HepG2 (cell line): ENCODE measurements around the gene MAN2A1. TPM values are rescaled to one million over a fixed set of nuclear protein-coding genes. Genes with fewer than 3 reads are reported as not detected.

ENCODE experiments used
- NFYC ChIP-seq: IDR thresholded peaks from 2 replicates; pipeline ENCODE4 v1.6.1; 2016; ENCODE audit warnings: missing genetic modification reagents, missing compliant biosample characterization
- SP5 ChIP-seq: IDR thresholded peaks from 2 replicates; pipeline ENCODE4 v1.6.1; 2016; ENCODE audit warnings: low read depth, borderline replicate concordance
- TCF7L2 ChIP-seq: IDR thresholded peaks from 2 replicates; pipeline ENCODE4 v1.6.1; 2011; ENCODE audit warnings: mild to moderate bottlenecking, low read depth, low read length, moderate library complexity
- ZBTB1 ChIP-seq: sonication (generic); formaldehyde crosslinking; IDR thresholded peaks from 2 replicates; pipeline ENCODE4 v1.4.0; 2020; ENCODE audit warnings: missing genetic modification reagents, borderline replicate concordance
- ZNF224 ChIP-seq: sonication (generic); formaldehyde crosslinking; IDR thresholded peaks from 2 replicates; pipeline ENCODE4 v1.5.0; 2020; ENCODE audit warnings: mild to moderate bottlenecking, missing genetic modification reagents
- ZNF530 ChIP-seq: sonication (generic); formaldehyde crosslinking; IDR thresholded peaks from 2 replicates; pipeline ENCODE4 v1.5.0; 2020; ENCODE audit warnings: low read depth, mild to moderate bottlenecking, missing genetic modification reagents
- polyA plus RNA-seq, 8 experiments: library from polyadenylated mRNA; depleted of rRNA in 3 of 8; stranded (reverse) in 7 of 8; unstranded in 1 of 8; fragments of >200 nt; fragmentation: Illumina TruSeq in 4 of 8; extraction: Trizol in 4 of 8; gene quantifications; 2 replicates each; pipeline versions ENCODE4 v1.2.1 to v1.2.3, GENCODE V29; 2011 to 2016; ENCODE audit warnings: low read depth in 4 of 8, missing spikeins in 1 of 8, mixed read lengths in 1 of 8; ENCODE audit not compliant: insufficient read depth in 1 of 8
- total RNA-seq, 5 experiments: library from RNA; depleted of rRNA; stranded (reverse); fragments of >200 nt; fragmentation: Illumina TruSeq; extraction: Trizol; gene quantifications; 2 replicates each; pipeline ENCODE4 v1.2.3, GENCODE V29; 2016; ENCODE audit warnings: low read depth in 1 of 5
- TF ChIP-seq, protein P1 (sequence below): sonication (generic); formaldehyde crosslinking; IDR thresholded peaks from 2 replicates; pipeline ENCODE4 v1.5.0; 2020; ENCODE audit warnings: missing genetic modification reagents
- TF ChIP-seq, protein P2 (sequence below): sonication (generic); formaldehyde crosslinking; IDR thresholded peaks from 2 replicates; pipeline ENCODE4 v1.5.1; 2020; ENCODE audit warnings: mild to moderate bottlenecking, missing genetic modification reagents
- TF ChIP-seq, protein P3 (sequence below): sonication (generic); formaldehyde crosslinking; IDR thresholded peaks from 2 replicates; pipeline ENCODE4 v1.4.0; 2020; ENCODE audit warnings: mild to moderate bottlenecking, low read depth, missing genetic modification reagents
- TF ChIP-seq, protein P4 (sequence below): sonication (generic); formaldehyde crosslinking; IDR thresholded peaks from 2 replicates; pipeline ENCODE4 v1.5.0; 2020; ENCODE audit warnings: mild to moderate bottlenecking, missing genetic modification reagents
- TF ChIP-seq, protein P5 (sequence below): sonication (generic); formaldehyde crosslinking; IDR thresholded peaks from 2 replicates; pipeline ENCODE4 v1.4.0; 2020; ENCODE audit warnings: mild to moderate bottlenecking, missing genetic modification reagents

The MAN2A1 gene
- total and polyA plus RNA-seq, 2 of the 13 experiments (the other 11 are each of a cell fraction or from before 2014, with no cell fraction given), result 56.2 to 80.5 TPM

DNA sequence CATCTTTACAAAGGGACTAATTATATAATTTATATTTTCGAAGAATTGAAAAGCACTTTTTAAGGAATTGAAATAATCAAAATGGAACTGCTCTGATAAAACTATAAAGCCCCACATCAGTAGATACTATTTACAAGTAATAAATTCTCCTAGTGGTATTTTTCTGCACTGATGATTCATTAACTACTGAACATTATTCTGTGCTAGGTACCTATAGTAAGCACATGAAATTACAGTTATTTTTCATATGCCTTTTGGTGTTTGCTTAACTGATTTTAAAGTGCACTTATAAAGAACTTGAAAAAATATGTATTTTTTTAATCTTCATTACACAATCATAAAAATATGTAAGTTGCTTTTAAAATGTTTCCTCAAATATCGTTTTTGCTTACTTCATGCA lies 123.0 kb downstream of the MAN2A1 start (continued):
- TF ChIP-seq, protein P1, sequence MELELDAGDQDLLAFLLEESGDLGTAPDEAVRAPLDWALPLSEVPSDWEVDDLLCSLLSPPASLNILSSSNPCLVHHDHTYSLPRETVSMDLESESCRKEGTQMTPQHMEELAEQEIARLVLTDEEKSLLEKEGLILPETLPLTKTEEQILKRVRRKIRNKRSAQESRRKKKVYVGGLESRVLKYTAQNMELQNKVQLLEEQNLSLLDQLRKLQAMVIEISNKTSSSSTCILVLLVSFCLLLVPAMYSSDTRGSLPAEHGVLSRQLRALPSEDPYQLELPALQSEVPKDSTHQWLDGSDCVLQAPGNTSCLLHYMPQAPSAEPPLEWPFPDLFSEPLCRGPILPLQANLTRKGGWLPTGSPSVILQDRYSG (CRISPR knock-in tag), result no peak
- TF ChIP-seq SP5 (CRISPR knock-in tag) (no peak), ZBTB1 (CRISPR knock-in tag) (no peak), ZNF224 (CRISPR knock-in tag) (no peak), TCF7L2 (no peak), NFYC (CRISPR knock-in tag) (no peak), ZNF530 (CRISPR knock-in tag) (no peak)
- TF ChIP-seq, protein P2, sequence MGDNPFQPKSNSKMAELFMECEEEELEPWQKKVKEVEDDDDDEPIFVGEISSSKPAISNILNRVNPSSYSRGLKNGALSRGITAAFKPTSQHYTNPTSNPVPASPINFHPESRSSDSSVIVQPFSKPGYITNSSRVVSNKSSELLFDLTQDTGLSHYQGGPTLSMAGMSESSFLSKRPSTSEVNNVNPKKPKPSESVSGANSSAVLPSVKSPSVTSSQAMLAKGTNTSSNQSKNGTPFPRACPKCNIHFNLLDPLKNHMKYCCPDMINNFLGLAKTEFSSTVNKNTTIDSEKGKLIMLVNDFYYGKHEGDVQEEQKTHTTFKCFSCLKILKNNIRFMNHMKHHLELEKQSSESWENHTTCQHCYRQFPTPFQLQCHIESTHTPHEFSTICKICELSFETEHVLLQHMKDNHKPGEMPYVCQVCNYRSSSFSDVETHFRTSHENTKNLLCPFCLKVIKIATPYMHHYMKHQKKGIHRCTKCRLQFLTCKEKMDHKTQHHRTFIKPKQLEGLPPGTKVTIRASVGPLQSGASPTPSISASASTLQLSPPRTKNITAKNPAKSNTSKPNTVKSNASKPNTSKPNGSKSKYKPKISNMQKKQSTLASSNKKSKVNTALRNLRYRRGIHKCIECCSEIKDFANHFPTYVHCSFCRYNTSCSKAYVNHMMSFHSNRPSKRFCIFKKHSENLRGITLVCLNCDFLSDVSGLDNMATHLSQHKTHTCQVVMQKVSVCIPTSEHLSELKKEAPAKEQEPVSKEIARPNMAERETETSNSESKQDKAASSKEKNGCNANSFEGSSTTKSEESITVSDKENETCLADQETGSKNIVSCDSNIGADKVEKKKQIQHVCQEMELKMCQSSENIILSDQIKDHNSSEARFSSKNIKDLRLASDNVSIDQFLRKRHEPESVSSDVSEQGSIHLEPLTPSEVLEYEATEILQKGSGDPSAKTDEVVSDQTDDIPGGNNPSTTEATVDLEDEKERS, result no peak
- TF ChIP-seq, protein P3, sequence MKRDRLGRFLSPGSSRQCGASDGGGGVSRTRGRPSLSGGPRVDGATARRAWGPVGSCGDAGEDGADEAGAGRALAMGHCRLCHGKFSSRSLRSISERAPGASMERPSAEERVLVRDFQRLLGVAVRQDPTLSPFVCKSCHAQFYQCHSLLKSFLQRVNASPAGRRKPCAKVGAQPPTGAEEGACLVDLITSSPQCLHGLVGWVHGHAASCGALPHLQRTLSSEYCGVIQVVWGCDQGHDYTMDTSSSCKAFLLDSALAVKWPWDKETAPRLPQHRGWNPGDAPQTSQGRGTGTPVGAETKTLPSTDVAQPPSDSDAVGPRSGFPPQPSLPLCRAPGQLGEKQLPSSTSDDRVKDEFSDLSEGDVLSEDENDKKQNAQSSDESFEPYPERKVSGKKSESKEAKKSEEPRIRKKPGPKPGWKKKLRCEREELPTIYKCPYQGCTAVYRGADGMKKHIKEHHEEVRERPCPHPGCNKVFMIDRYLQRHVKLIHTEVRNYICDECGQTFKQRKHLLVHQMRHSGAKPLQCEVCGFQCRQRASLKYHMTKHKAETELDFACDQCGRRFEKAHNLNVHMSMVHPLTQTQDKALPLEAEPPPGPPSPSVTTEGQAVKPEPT (CRISPR knock-in tag), result no peak
- TF ChIP-seq, protein P4, sequence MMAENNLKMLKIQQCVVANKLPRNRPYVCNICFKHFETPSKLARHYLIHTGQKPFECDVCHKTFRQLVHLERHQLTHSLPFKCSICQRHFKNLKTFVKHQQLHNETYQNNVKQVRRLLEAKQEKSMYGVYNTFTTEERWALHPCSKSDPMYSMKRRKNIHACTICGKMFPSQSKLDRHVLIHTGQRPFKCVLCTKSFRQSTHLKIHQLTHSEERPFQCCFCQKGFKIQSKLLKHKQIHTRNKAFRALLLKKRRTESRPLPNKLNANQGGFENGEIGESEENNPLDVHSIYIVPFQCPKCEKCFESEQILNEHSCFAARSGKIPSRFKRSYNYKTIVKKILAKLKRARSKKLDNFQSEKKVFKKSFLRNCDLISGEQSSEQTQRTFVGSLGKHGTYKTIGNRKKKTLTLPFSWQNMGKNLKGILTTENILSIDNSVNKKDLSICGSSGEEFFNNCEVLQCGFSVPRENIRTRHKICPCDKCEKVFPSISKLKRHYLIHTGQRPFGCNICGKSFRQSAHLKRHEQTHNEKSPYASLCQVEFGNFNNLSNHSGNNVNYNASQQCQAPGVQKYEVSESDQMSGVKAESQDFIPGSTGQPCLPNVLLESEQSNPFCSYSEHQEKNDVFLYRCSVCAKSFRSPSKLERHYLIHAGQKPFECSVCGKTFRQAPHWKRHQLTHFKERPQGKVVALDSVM (CRISPR knock-in tag), result no peak
- TF ChIP-seq, protein P5, sequence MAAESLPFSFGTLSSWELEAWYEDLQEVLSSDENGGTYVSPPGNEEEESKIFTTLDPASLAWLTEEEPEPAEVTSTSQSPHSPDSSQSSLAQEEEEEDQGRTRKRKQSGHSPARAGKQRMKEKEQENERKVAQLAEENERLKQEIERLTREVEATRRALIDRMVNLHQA (CRISPR knock-in tag), result no peak
